Mesothelial cell of epicardium (in vitro differentiated cells): ENCODE measurements around the gene TAF12. TPM values are rescaled to one million over a fixed set of nuclear protein-coding genes. Genes with fewer than 3 reads are reported as not detected.
"Not testable (repeated sequence)": the region's sequence is repeated elsewhere in the genome, so short reads cannot be mapped to it uniquely, and the experiment has no call there.

ENCODE experiments used
- DNase-seq, 2 experiments: peaks; one replicate each; pipeline ENCODE4 v3.0.0; 2021; ENCODE audit warnings: low spot score in 2 of 2; ENCODE audit not compliant: unreplicated experiment in 2 of 2
- H3K27ac Mint-ChIP-seq: 2 replicates; pipeline ENCODE4 v1.8.0; 2021; ENCODE audit warnings: mixed read lengths
- H3K27me3 Mint-ChIP-seq: 2 replicates; pipeline ENCODE4 v1.8.0; 2021; ENCODE audit warnings: low read depth, mixed read lengths
- H3K36me3 Mint-ChIP-seq: 2 replicates; pipeline ENCODE4 v1.8.0; 2021; ENCODE audit warnings: mixed read lengths
- H3K4me1 Mint-ChIP-seq: 2 replicates; pipeline ENCODE4 v1.8.0; 2021; ENCODE audit warnings: mixed read lengths
- H3K4me3 Mint-ChIP-seq: 2 replicates; pipeline ENCODE4 v1.8.0; 2021; ENCODE audit warnings: mild to moderate bottlenecking, moderate library complexity, mixed read lengths
- H3K9me3 Mint-ChIP-seq: 2 replicates; pipeline ENCODE4 v1.8.0; 2021; ENCODE audit warnings: mixed read lengths
- total RNA-seq: library from RNA; stranded (reverse); gene quantifications from 3 replicates; pipeline ENCODE4 v1.2.1, GENCODE V29; 2021
- TF ChIP-seq, protein P1 (sequence below): fragments of 200-600 bp; sonication (generic); IDR thresholded peaks from one replicate; pipeline ENCODE4 v1.5.0; 2021; ENCODE audit warnings: antibody characterized with exemption; ENCODE audit not compliant: unreplicated experiment

Gene TAF12
- total RNA-seq, 1 donor from 2014 or later: 16.7 TPM

GRCh38 chr1:28591708-28592320, 51.1 kb downstream of the TAF12 start, which contains the start of gene RAB42:
Gene RAB42, plus strand, starts transcription at chr1:28592265. Its CDS starts 247 bp downstream, at chr1:28592512.
- TF ChIP-seq, protein P1, sequence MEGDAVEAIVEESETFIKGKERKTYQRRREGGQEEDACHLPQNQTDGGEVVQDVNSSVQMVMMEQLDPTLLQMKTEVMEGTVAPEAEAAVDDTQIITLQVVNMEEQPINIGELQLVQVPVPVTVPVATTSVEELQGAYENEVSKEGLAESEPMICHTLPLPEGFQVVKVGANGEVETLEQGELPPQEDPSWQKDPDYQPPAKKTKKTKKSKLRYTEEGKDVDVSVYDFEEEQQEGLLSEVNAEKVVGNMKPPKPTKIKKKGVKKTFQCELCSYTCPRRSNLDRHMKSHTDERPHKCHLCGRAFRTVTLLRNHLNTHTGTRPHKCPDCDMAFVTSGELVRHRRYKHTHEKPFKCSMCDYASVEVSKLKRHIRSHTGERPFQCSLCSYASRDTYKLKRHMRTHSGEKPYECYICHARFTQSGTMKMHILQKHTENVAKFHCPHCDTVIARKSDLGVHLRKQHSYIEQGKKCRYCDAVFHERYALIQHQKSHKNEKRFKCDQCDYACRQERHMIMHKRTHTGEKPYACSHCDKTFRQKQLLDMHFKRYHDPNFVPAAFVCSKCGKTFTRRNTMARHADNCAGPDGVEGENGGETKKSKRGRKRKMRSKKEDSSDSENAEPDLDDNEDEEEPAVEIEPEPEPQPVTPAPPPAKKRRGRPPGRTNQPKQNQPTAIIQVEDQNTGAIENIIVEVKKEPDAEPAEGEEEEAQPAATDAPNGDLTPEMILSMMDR: no peak
- peak within 1 kb of the TSS; percentile 64 for H3K27ac Mint-ChIP-seq
- H3K27me3 Mint-ChIP-seq: peaks cover 3% of the 10 kb centered on the region
- peaks cover 5% of the 10 kb centered on the region for H3K4me1 Mint-ChIP-seq
- no peaks in the 10 kb centered on the region for H3K36me3 Mint-ChIP-seq
- no peak for DNase-seq
- H3K4me3 Mint-ChIP-seq: peak within 1 kb of the TSS; percentile 78
- no peaks in the 10 kb centered on the region for H3K9me3 Mint-ChIP-seq

DNA sequence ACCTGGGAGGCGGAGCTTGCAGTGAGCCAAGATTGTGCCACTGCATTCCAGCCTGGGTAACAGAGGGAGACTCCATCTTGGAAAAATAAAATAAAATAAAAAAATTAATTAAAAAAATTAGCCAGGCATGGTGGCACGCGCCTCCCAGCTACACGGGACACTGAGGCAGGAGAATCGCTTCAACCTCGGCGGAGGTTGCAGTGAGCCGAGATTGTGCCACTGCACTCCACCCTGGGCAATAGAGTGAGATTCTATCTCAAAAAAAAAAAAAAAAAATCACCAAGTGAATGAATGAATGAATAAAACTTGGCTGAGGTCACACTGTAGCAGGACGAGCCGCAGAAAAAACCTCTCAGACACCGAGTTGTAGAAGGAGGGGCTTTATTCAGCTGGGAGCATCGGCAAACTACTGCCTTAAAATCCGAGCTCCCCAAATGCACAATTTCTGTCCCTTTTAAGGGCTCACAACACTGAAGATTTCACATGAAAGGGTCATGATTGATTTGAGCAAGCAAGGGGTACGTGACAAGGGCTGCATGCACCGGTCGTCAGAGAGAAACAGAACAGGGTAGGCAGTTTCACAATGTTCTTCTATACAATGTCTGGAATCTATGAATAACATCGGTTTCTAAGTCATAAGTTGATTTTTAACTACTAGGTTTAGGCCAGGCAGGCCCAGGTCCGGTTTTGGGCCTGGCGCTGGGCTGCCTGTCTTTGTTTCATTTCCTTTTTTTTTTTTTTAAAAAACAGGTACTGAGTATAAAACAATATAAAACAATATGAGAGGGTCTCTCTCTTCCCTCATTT, 56.1 kb downstream of the TAF12 start:
- not testable (repeated sequence) for H3K4me3 Mint-ChIP-seq, H3K27ac Mint-ChIP-seq, H3K27me3 Mint-ChIP-seq, H3K9me3 Mint-ChIP-seq, H3K36me3 Mint-ChIP-seq, DNase-seq, H3K4me1 Mint-ChIP-seq

DNA sequence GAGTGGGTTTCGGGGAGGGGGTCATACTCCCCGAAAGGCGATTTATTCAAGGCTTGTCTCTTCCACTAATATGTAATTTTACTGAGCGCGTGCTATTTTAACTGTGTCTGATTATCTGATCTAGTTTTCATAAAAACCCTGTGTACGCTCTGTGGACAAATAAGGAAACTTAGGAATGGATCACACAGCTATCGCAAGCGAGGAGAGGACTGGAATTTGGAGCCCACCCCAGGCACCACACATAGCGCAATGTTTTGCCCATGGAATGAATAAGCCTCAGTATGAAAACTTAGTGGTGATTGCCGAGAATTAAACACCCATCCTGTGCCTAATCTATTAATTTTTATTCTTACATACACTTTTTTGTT, 60.6 kb downstream of the TAF12 start:
- H3K27ac Mint-ChIP-seq: peak overlapping the region; percentile 97
- peaks cover 25% of the 10 kb centered on the region for H3K4me1 Mint-ChIP-seq
- peaks cover 19% of the 10 kb centered on the region for H3K36me3 Mint-ChIP-seq
- TF ChIP-seq, protein P1: no peak
- no peak for DNase-seq
- H3K4me3 Mint-ChIP-seq: peak overlapping the region; percentile 92
- no peaks in the 10 kb centered on the region for H3K27me3 Mint-ChIP-seq
- no peaks in the 10 kb centered on the region for H3K9me3 Mint-ChIP-seq

- Mint-ChIP-seq H3K27me3 (no peaks in the 10 kb centered on the region), H3K4me1 (peaks cover 25% of the 10 kb centered on the region), H3K36me3 (peaks cover 22% of the 10 kb centered on the region), H3K4me3 (peak overlapping the region; percentile 92), H3K9me3 (no peaks in the 10 kb centered on the region), H3K27ac (peak overlapping the region; percentile 97)
- DNase-seq: peak; percentile 90 to 97
- TF ChIP-seq, protein P1: no peak
Measured at GRCh38 chr1:28581531-28582247, 61.2 kb downstream of the TAF12 start.

- no peaks in the 10 kb centered on the region for H3K27me3 Mint-ChIP-seq
- TF ChIP-seq, protein P1: no peak
Measured at GRCh38 chr1:28580722-28581530, 61.9 kb downstream of the TAF12 start.

More at GRCh38 chr1:28580722-28581530, 61.9 kb downstream of the TAF12 start:
- no peak for DNase-seq
- Mint-ChIP-seq H3K27ac (peak overlapping the region; percentile 97), H3K36me3 (peaks cover 22% of the 10 kb centered on the region), H3K4me1 (peaks cover 25% of the 10 kb centered on the region), H3K9me3 (no peaks in the 10 kb centered on the region), H3K4me3 (peak overlapping the region; percentile 92)
